Hepatocyte (in vitro differentiated cells): ENCODE measurements around the gene EIPR1.

Experiments used
- EZH2 ChIP-seq: fragments of 200-600 bp; sonication (generic); IDR thresholded peaks from 2 replicates; pipeline ENCODE4 v1.6.1; 2016; ENCODE audit warnings: antibody characterized with exemption, mild to moderate bottlenecking, borderline replicate concordance
- EZH2phosphoT487 ChIP-seq: fragments of 200-600 bp; sonication (generic); IDR thresholded peaks from one replicate; pipeline ENCODE4 v1.6.1; 2018; ENCODE audit warnings: antibody characterized with exemption, mild to moderate bottlenecking, low read depth, moderate library complexity; ENCODE audit not compliant: unreplicated experiment, severe bottlenecking
- TF ChIP-seq, protein P1 (sequence below): fragments of 200-600 bp; sonication (generic); IDR thresholded peaks from 2 replicates; pipeline ENCODE4 v1.5.1; 2016; ENCODE audit warnings: antibody characterized with exemption, mild to moderate bottlenecking; ENCODE audit not compliant: poor library complexity

DNA sequence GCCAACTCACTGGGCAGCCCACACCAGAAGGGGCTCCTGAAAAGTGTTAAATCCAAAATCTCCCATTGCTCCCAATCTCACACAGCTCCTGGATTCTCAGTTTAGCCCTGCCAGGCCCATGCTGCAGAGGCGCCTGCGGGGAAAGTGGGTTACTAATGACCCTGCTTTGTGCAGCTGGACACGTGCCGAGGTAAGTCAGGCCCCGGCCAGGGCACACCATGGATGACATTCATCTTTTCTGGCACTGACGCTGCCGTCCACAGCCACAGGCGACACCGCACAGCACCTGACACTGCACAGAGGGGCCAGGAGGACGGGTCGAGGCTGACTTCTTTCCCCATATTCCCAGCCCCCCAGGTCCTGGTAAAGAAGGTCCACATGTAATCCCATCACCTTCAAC is 193.5 kb downstream of the EIPR1 start:
- TF ChIP-seq EZH2 (no peak), EZH2phosphoT487 (no peak)
- TF ChIP-seq, protein P1, sequence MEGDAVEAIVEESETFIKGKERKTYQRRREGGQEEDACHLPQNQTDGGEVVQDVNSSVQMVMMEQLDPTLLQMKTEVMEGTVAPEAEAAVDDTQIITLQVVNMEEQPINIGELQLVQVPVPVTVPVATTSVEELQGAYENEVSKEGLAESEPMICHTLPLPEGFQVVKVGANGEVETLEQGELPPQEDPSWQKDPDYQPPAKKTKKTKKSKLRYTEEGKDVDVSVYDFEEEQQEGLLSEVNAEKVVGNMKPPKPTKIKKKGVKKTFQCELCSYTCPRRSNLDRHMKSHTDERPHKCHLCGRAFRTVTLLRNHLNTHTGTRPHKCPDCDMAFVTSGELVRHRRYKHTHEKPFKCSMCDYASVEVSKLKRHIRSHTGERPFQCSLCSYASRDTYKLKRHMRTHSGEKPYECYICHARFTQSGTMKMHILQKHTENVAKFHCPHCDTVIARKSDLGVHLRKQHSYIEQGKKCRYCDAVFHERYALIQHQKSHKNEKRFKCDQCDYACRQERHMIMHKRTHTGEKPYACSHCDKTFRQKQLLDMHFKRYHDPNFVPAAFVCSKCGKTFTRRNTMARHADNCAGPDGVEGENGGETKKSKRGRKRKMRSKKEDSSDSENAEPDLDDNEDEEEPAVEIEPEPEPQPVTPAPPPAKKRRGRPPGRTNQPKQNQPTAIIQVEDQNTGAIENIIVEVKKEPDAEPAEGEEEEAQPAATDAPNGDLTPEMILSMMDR, result no peak
